DMS79 treated with DMSO at 0.1 percent for 48 hours (cell line): ENCODE results near the gene NT5C1B.

Experiments
- DNase-seq: peaks from one replicate; lab custom pipeline; 2025; lab: John Stamatoyannopoulos, UW

NT5C1B gene

GRCh38 chr2:18514526-18515461 lies 74.6 kb downstream of the NT5C1B start:
- DNase-seq = no peak
